HepG2 (cell line): ENCODE measurements around the gene TRIM7. TPM values are rescaled to one million over a fixed set of nuclear protein-coding genes. Genes with fewer than 3 reads are reported as not detected.

Experiments used
- CREB1 ChIP-seq, 2 experiments: fragments of 450-650 bp in 1 of 2; IDR thresholded peaks; 2 replicates each; pipeline ENCODE4 v1.6.1; 2016 to 2017; ENCODE audit warnings: control low read depth in 1 of 2, mild to moderate bottlenecking in 1 of 2, missing compliant biosample characterization in 1 of 2, missing genetic modification characterization in 1 of 2
- FIP1L1 ChIP-seq: fragments of 200-400 bp; formaldehyde crosslinking; IDR thresholded peaks from 2 replicates; pipeline ENCODE4 v1.6.1; 2018; ENCODE audit warnings: low read depth, mild to moderate bottlenecking, low read length, moderate library complexity, borderline replicate concordance; ENCODE audit not compliant: insufficient read depth
- FOXM1 ChIP-seq: sonication (generic); formaldehyde crosslinking; IDR thresholded peaks from 2 replicates; pipeline ENCODE4 v1.5.0; 2020; ENCODE audit warnings: missing genetic modification reagents
- KMT2B ChIP-seq: IDR thresholded peaks from 2 replicates; pipeline ENCODE4 v1.6.1; 2016; ENCODE audit warnings: missing genetic modification reagents, missing compliant biosample characterization
- PATZ1 ChIP-seq: sonication (generic); formaldehyde crosslinking; IDR thresholded peaks from 2 replicates; pipeline ENCODE4 v1.4.0; 2020; ENCODE audit warnings: missing genetic modification reagents
- RBM39 ChIP-seq: fragments of 200-400 bp; formaldehyde crosslinking; IDR thresholded peaks from one replicate; pipeline ENCODE4 v1.6.1; 2018; ENCODE audit warnings: antibody characterized with exemption, mild to moderate bottlenecking, low read depth, low read length; ENCODE audit not compliant: poor library complexity, severe bottlenecking
- TAF15 ChIP-seq: fragments of 200-400 bp; formaldehyde crosslinking; IDR thresholded peaks from one replicate; pipeline ENCODE4 v1.6.1; 2018; ENCODE audit warnings: mild to moderate bottlenecking, low read depth, low read length; ENCODE audit not compliant: poor library complexity, severe bottlenecking
- TIGD3 ChIP-seq: sonication (generic); formaldehyde crosslinking; IDR thresholded peaks from 2 replicates; pipeline ENCODE4 v1.5.1; 2020; ENCODE audit warnings: mild to moderate bottlenecking, missing genetic modification reagents, borderline replicate concordance
- ZBTB44 ChIP-seq: sonication (generic); formaldehyde crosslinking; IDR thresholded peaks from 2 replicates; pipeline ENCODE4 v1.4.0; 2020; ENCODE audit warnings: missing genetic modification reagents
- ZFAT ChIP-seq: sonication (generic); formaldehyde crosslinking; conservative IDR thresholded peaks from 2 replicates; pipeline ENCODE4 v1.8.1; 2023; ENCODE audit warnings: missing genetic modification reagents, inconsistent platforms
- ZNF138 ChIP-seq: sonication (generic); formaldehyde crosslinking; IDR thresholded peaks from 2 replicates; pipeline ENCODE4 v1.5.0; 2020; ENCODE audit warnings: mild to moderate bottlenecking, low read depth, missing genetic modification reagents
- ZNF687 ChIP-seq: sonication (generic); formaldehyde crosslinking; IDR thresholded peaks from 2 replicates; pipeline ENCODE4 v1.5.1; 2020; ENCODE audit warnings: mild to moderate bottlenecking, missing genetic modification reagents, moderate library complexity
- polyA plus RNA-seq, 8 experiments: library from polyadenylated mRNA; depleted of rRNA in 3 of 8; stranded (reverse) in 7 of 8; unstranded in 1 of 8; fragments of >200 nt; fragmentation: Illumina TruSeq in 4 of 8; extraction: Trizol in 4 of 8; gene quantifications; 2 replicates each; pipeline versions ENCODE4 v1.2.1 to v1.2.3, GENCODE V29; 2011 to 2016; ENCODE audit warnings: low read depth in 4 of 8, missing spikeins in 1 of 8, mixed read lengths in 1 of 8; ENCODE audit not compliant: insufficient read depth in 1 of 8
- total RNA-seq, 5 experiments: library from RNA; depleted of rRNA; stranded (reverse); fragments of >200 nt; fragmentation: Illumina TruSeq; extraction: Trizol; gene quantifications; 2 replicates each; pipeline ENCODE4 v1.2.3, GENCODE V29; 2016; ENCODE audit warnings: low read depth in 1 of 5

Gene TRIM7
- total and polyA plus RNA-seq, 2 of the 13 experiments (the other 11 are each of a cell fraction or from before 2014, with no cell fraction given), result 0.13 TPM; not detected in 1

- TF ChIP-seq ZBTB44 (no peak), ZNF138 (CRISPR knock-in tag) (0 out of 2 replicates have a peak, but pooled peaks have one; percentile 85), FOXM1 (CRISPR knock-in tag) (no peak), TAF15 (peak; percentile 27), PATZ1 (CRISPR knock-in tag) (peak; percentile 78), FIP1L1 (no peak), TIGD3 (CRISPR knock-in tag) (peak; percentile 69; the same call in 1 of the 2 replicates), ZFAT (CRISPR knock-in tag) (peak; percentile 79; the same call in 1 of the 2 replicates), KMT2B (CRISPR knock-in tag) (peak; percentile 23; the same call in 1 of the 2 replicates), CREB1 (IDR thresholded peaks at IDR 0.05) (no peak), CREB1 (CRISPR knock-in tag; IDR thresholded peaks at IDR 0.05) (no peak), ZNF687 (peak; percentile 74), RBM39 (peak; percentile 61)
Measured at GRCh38 chr5:181190711-181191525, 14.1 kb downstream of the TRIM7 start (continued).
